Measurements from ENCODE around the gene ATG14. TPM values are rescaled to one million over a fixed set of nuclear protein-coding genes. Genes with fewer than 3 reads are reported as not detected.
"Not testable (repeated sequence)": the region's sequence is repeated elsewhere in the genome, so short reads cannot be mapped to it uniquely, and the experiment has no call there.

ATG14 gene
- total RNA-seq, 2 donors from 2014 or later: 7.4 to 8.3 TPM

GRCh38 chr14:55348766-55349453 lies 62.7 kb downstream of the ATG14 start:
- Mint-ChIP-seq H3K9me3 (no peaks in the 10 kb centered on the region), H3K36me3 (peaks cover 5 to 8% of the 10 kb centered on the region in 2 donors), H3K27ac (peak overlapping the region; percentile 42 to 57)
- peak; percentile 79 to 88 for ATAC-seq
- no peak for DNase-seq (ENCODE audit: low spot score in 2 of 2)

- no peak overlapping the region for H3K27ac Mint-ChIP-seq
- peaks cover 5 to 8% of the 10 kb centered on the region in 2 donors for H3K36me3 Mint-ChIP-seq
- ATAC-seq (no peak), DNase-seq (ENCODE audit: low spot score in 2 of 2) (no peak)
- no peaks in the 10 kb centered on the region for H3K9me3 Mint-ChIP-seq
Observed at GRCh38 chr14:55347748-55348147, 63.9 kb downstream of the ATG14 start.

GRCh38 chr14:55347040-55347439 lies 64.6 kb downstream of the ATG14 start:
- Mint-ChIP-seq H3K36me3 (peaks cover 5 to 8% of the 10 kb centered on the region in 2 donors), H3K27ac (no peak overlapping the region), H3K9me3 (no peaks in the 10 kb centered on the region)
- ATAC-seq (no peak), DNase-seq (ENCODE audit: low spot score in 2 of 2) (no peak)

- not testable (repeated sequence) for ATAC-seq; H3K9me3 Mint-ChIP-seq; H3K27ac Mint-ChIP-seq; DNase-seq (ENCODE audit: low spot score in 2 of 2); H3K36me3 Mint-ChIP-seq
Observed at GRCh38 chr14:55344582-55345163, 67.0 kb downstream of the ATG14 start.

- ATAC-seq: no peak
- H3K27ac Mint-ChIP-seq: no peak overlapping the region
- no peak for DNase-seq (ENCODE audit: low spot score in 2 of 2)
- H3K9me3 Mint-ChIP-seq: no peaks in the 10 kb centered on the region
- H3K36me3 Mint-ChIP-seq: no peaks in the 10 kb centered on the region
Observed at GRCh38 chr14:55341781-55342180, 69.8 kb downstream of the ATG14 start.

- H3K9me3 Mint-ChIP-seq: no peaks in the 10 kb centered on the region
- DNase-seq (ENCODE audit: low spot score in 2 of 2): no peak
- ATAC-seq: no peak
- H3K27ac Mint-ChIP-seq: peak overlapping the region in 1 of 2 donors; percentile 25
- no peaks in the 10 kb centered on the region for H3K36me3 Mint-ChIP-seq
Observed at GRCh38 chr14:55340482-55340881, 71.1 kb downstream of the ATG14 start.

- H3K36me3 Mint-ChIP-seq: no peaks in the 10 kb centered on the region
- DNase-seq (ENCODE audit: low spot score in 2 of 2) (peak in 1 of 2 donors; percentile 31), ATAC-seq (peak; percentile 49 to 74)
- H3K9me3 Mint-ChIP-seq: no peaks in the 10 kb centered on the region
- no peak overlapping the region for H3K27ac Mint-ChIP-seq
Observed at GRCh38 chr14:55339770-55340169, 71.9 kb downstream of the ATG14 start.

- DNase-seq (ENCODE audit: low spot score in 2 of 2) (no peak), ATAC-seq (peak in 1 of 2 donors; percentile 6)
- peak overlapping the region in 1 of 2 donors; percentile 51 for H3K27ac Mint-ChIP-seq
Observed at GRCh38 chr14:55336691-55337090, 74.9 kb downstream of the ATG14 start.

GRCh38 chr14:55336162-55336561 lies 75.5 kb downstream of the ATG14 start:
- no peaks in the 10 kb centered on the region for H3K9me3 Mint-ChIP-seq
- H3K27ac Mint-ChIP-seq: peak overlapping the region in 1 of 2 donors; percentile 12
- DNase-seq (ENCODE audit: low spot score in 2 of 2) (no peak), ATAC-seq (no peak)
- H3K36me3 Mint-ChIP-seq: peaks cover 0 to 8% of the 10 kb centered on the region in 2 donors

More at GRCh38 chr14:55336691-55337090, 74.9 kb downstream of the ATG14 start:
- H3K36me3 Mint-ChIP-seq: peaks cover 0 to 8% of the 10 kb centered on the region in 2 donors
- H3K9me3 Mint-ChIP-seq: no peaks in the 10 kb centered on the region

- ATAC-seq: peak; percentile 14 to 31
- H3K36me3 Mint-ChIP-seq: peaks cover 0 to 8% of the 10 kb centered on the region in 2 donors
- DNase-seq (ENCODE audit: low spot score in 2 of 2): no peak
- peak overlapping the region; percentile 74 to 86 for H3K27ac Mint-ChIP-seq
- no peaks in the 10 kb centered on the region for H3K9me3 Mint-ChIP-seq
Observed at GRCh38 chr14:55333711-55334485, 77.7 kb downstream of the ATG14 start.

- DNase-seq (ENCODE audit: low spot score in 2 of 2) (no peak), ATAC-seq (peak in 1 of 2 donors; percentile 33)
- Mint-ChIP-seq H3K9me3 (no peaks in the 10 kb centered on the region), H3K36me3 (peaks cover 0 to 8% of the 10 kb centered on the region in 2 donors), H3K27ac (peak overlapping the region; percentile 51 to 74)
Observed at GRCh38 chr14:55332654-55333570, 78.7 kb downstream of the ATG14 start.

GRCh38 chr14:55329999-55330710 lies 81.5 kb downstream of the ATG14 start:
- peak; percentile 86 to 88 for ATAC-seq
- Mint-ChIP-seq H3K36me3 (peaks cover 0 to 10% of the 10 kb centered on the region in 2 donors), H3K27ac (peak overlapping the region; percentile 84 to 96), H3K9me3 (no peaks in the 10 kb centered on the region)
- peak in 1 of 2 donors; percentile 52 for DNase-seq (ENCODE audit: low spot score in 2 of 2)

- Mint-ChIP-seq H3K9me3 (no peaks in the 10 kb centered on the region), H3K36me3 (peaks cover 0 to 5% of the 10 kb centered on the region in 2 donors), H3K27ac (no peak overlapping the region)
- no peak for DNase-seq (ENCODE audit: low spot score in 2 of 2)
- ATAC-seq: no peak
Observed at GRCh38 chr14:55328317-55328716, 83.3 kb downstream of the ATG14 start.

GRCh38 chr14:55327179-55327578 lies 84.5 kb downstream of the ATG14 start:
- ATAC-seq (peak in 1 of 2 donors; percentile 34), DNase-seq (ENCODE audit: low spot score in 2 of 2) (no peak)
- no peaks in the 10 kb centered on the region for H3K9me3 Mint-ChIP-seq
- H3K36me3 Mint-ChIP-seq: peaks cover 0 to 5% of the 10 kb centered on the region in 2 donors
- H3K27ac Mint-ChIP-seq: peak overlapping the region in 1 of 2 donors; percentile 2

GRCh38 chr14:55324812-55325211 lies 86.8 kb downstream of the ATG14 start:
- no peak for ATAC-seq
- H3K27ac Mint-ChIP-seq: no peak overlapping the region
- H3K36me3 Mint-ChIP-seq: peaks cover 0 to 5% of the 10 kb centered on the region in 2 donors
- no peaks in the 10 kb centered on the region for H3K9me3 Mint-ChIP-seq
- DNase-seq (ENCODE audit: low spot score in 2 of 2): no peak

GRCh38 chr14:55323910-55324309 lies 87.7 kb downstream of the ATG14 start:
- ATAC-seq (no peak), DNase-seq (ENCODE audit: low spot score in 2 of 2) (no peak)
- H3K27ac Mint-ChIP-seq: no peak overlapping the region
- peaks cover 0 to 8% of the 10 kb centered on the region in 2 donors for H3K36me3 Mint-ChIP-seq
- H3K9me3 Mint-ChIP-seq: no peaks in the 10 kb centered on the region
